GM18526 (cell line): ENCODE measurements around the gene GRM7.

Experiments used
- POLR2A ChIP-seq: IDR thresholded peaks from 3 replicates; pipeline ENCODE4 v1.6.1; 2011; ENCODE audit not compliant: insufficient read length; ENCODE audit errors: extremely low read depth

The GRM7 gene

GRCh38 chr3:7760718-7761117 is 899.8 kb downstream of the GRM7 start:
- TF ChIP-seq POLR2A, result no peak

- no peak for TF ChIP-seq POLR2A
These were observed 903.2 kb downstream of the GRM7 start for GRCh38 chr3:7764115-7764514.

- TF ChIP-seq POLR2A, result no peak
These were observed 905.6 kb downstream of the GRM7 start for GRCh38 chr3:7766530-7766929.

GRCh38 chr3:7779331-7779730 is 918.4 kb downstream of the GRM7 start:
- TF ChIP-seq POLR2A, result no peak

GRCh38 chr3:7781395-7781794 is 920.5 kb downstream of the GRM7 start:
- TF ChIP-seq POLR2A, result no peak

GRCh38 chr3:7787871-7788828 is 927.2 kb downstream of the GRM7 start:
- no peak for TF ChIP-seq POLR2A

GRCh38 chr3:7788881-7789280 is 928.0 kb downstream of the GRM7 start:
- no peak for TF ChIP-seq POLR2A

- no peak for TF ChIP-seq POLR2A
These were observed 928.4 kb downstream of the GRM7 start for GRCh38 chr3:7789324-7789723.

- TF ChIP-seq POLR2A, result no peak
These were observed 929.2 kb downstream of the GRM7 start for GRCh38 chr3:7790141-7790540.
